D721Med (cell line): Measurements from ENCODE around the gene ERVFRD-1.
A peak's percentile ranks its signal among the peaks of the same experiment; 100 is the strongest.
"Not testable (repeated sequence)": the region's sequence is repeated elsewhere in the genome, so short reads cannot be mapped to it uniquely, and the experiment has no call there.

Experiments used
- DNase-seq: peaks from one replicate; pipeline ENCODE4 v3.0.0; 2011; ENCODE audit warnings: low spot score; ENCODE audit not compliant: insufficient read length
- FAIRE-seq: peaks from 2 replicates; lab custom pipeline; 2011; peaks lifted over from hg19 to GRCh38; lab: Jason Lieb, UNC
- TF ChIP-seq, protein P1 (sequence below): IDR thresholded peaks from 2 replicates; pipeline ENCODE4 v1.5.1; 2012; ENCODE audit warnings: mild to moderate bottlenecking, control low read depth; ENCODE audit not compliant: insufficient read depth; ENCODE audit errors: missing control alignments

Gene ERVFRD-1

DNA sequence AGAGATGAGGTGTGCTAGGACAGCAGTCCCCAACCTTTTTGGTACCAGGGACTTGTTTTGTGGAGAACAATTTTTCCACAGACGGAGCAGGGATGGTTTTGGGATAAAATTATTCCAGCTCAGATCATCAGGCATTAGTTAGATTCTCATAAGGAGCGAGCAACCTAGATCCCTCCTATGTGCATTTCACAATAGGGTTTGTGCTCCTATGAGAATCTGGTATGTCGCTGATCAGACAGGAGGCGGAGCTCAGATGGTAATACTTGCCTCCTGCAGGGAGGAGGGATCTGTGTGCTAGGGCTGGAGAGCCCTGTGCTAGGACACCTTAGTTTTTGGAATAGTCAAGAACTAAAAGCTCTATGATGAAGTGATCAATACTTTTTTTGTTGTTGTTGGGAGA, 15.4 kb downstream of the ERVFRD-1 start:
- TF ChIP-seq, protein P1, sequence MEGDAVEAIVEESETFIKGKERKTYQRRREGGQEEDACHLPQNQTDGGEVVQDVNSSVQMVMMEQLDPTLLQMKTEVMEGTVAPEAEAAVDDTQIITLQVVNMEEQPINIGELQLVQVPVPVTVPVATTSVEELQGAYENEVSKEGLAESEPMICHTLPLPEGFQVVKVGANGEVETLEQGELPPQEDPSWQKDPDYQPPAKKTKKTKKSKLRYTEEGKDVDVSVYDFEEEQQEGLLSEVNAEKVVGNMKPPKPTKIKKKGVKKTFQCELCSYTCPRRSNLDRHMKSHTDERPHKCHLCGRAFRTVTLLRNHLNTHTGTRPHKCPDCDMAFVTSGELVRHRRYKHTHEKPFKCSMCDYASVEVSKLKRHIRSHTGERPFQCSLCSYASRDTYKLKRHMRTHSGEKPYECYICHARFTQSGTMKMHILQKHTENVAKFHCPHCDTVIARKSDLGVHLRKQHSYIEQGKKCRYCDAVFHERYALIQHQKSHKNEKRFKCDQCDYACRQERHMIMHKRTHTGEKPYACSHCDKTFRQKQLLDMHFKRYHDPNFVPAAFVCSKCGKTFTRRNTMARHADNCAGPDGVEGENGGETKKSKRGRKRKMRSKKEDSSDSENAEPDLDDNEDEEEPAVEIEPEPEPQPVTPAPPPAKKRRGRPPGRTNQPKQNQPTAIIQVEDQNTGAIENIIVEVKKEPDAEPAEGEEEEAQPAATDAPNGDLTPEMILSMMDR, result no peak
- FAIRE-seq, result peak; percentile 16
- no peak for DNase-seq

DNA sequence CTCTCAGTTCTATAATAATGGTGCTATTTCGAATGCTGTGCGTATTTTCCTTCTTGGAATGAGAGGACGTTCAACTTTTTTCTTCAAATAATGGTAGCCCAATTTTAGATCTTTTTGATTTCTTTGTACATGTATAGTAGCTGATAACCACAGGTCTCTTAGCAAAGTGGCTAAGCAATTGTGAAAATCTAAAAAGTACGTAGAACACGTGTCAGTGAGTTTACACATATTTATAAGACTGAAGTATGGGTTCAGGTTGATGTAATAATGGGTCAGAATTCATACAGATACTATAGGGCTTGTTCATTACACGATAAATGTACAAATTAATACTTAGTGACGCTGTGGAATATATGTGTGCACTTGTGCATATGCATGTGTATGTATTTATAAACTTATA, 16.6 kb downstream of the ERVFRD-1 start:
- no peak for DNase-seq
- no peak for FAIRE-seq
- TF ChIP-seq, protein P1, result no peak

DNA sequence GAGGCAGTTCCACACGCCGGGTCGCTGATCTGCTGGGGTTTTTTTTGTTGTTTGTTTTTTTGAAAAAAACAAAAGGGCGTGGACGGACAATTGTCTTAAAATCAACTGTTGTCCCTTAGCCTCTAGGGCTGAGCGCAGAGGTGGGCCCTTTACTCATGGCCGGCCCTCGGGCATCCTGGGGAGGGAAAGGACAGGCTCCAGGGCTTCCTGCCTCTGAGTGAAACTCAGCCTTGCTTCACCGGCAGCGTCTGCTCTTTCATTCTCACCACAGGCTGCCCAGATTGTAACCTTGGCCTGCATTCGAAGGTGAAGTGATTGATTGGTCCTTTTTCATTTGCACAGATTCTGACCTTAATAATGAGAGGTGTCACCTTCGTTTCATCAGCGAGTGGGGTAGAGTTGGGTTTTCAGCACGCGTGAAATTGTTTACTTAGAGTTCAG, 17.1 kb downstream of the ERVFRD-1 start:
- TF ChIP-seq, protein P1, result no peak
- FAIRE-seq (no peak), DNase-seq (no peak)

DNA sequence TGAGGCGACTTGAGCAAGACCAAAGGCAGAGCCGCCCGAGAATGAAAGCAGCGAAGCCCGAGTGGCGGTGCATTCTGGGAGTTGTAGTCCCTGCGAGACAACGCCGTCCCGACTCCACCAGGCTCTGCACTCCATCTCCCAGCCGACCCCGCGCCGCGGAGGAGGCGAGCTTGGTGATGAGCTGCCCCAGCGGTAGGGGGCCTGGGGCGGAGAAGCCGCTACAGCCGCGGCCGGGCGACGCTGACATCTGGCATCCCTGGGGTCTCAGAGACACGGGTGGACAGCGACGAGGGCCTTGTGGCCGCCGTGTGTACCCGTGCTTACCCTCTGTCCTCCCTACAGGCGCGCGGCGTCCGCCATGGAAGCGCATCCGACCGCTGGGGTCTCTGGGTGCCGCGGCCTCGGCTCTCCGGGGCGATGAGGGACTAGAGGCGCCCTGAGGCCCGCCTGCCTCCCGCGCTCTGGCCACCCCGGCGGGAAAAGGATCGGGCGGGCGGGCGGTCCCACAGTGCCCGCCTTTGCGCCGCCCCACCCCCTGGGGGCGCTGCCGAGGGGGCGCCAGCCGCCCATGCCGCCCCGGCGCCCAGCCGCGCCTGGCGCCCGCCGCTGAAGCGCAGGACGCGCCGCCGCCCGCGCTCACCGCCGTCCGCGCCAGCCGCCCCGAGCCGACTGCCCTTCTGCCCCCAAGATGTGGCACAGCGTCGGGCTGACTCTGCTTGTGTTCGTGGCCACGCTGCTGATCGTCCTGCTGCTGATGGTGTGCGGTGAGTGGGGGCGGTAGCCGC, 17.7 kb downstream of the ERVFRD-1 start, which contains the start of gene SMIM13:
TSS of gene SMIM13 (plus strand) at position 209 of the 785 bp plus-strand sequence. CDS start at position 689, 480 bp downstream.
- TF ChIP-seq, protein P1, result peak; percentile 30
- DNase-seq (peak; percentile 76), FAIRE-seq (no peak)

DNA sequence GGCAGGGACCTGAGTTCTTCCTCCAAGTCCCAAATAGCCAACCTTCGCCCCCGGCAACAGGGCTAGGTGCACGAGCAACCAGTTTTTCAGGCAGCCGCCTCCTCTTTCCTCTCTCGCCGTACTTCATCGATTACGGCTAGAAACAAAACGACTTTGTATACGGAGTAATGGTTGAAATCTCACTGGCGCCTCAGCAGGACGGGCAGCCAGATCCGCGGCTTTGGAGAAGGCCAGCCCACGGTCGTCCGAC, 18.2 kb downstream of the ERVFRD-1 start:
- TF ChIP-seq, protein P1, result no peak
- FAIRE-seq, result no peak
- no peak for DNase-seq

DNA sequence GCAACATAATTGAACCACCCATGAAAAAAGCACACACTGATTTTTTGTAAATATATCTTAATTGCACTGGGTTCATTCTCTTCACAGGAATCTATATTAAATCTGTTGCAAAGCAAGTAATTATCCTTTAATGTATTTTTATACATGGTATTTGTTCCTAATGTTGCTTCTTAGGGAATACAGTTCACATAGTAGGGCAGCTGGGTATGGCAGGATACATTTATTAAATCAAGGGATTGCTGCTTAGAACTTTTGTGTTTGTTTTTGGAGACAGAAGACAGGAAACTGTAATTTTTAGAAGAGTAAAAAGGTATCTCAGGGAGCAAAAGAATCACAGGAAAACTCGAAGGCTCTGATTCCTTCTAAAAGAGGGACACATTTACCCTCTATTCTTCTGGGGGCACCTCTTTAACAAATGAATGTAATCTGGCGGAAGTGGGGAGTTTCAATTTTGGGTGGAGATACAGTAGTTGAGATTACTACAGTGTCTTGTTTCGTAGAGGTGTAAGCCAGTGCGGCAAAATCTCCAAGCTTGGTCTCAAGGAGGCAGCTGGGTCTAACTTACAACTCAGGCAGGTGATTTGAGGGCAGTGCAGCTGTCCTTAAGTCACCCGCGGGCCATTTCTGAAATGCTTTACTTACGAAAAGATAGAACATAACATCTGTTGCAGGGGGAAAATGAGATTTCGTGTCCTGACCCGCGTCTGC, 18.7 kb downstream of the ERVFRD-1 start:
- FAIRE-seq, result no peak
- DNase-seq, result no peak
- TF ChIP-seq, protein P1, result no peak

DNA sequence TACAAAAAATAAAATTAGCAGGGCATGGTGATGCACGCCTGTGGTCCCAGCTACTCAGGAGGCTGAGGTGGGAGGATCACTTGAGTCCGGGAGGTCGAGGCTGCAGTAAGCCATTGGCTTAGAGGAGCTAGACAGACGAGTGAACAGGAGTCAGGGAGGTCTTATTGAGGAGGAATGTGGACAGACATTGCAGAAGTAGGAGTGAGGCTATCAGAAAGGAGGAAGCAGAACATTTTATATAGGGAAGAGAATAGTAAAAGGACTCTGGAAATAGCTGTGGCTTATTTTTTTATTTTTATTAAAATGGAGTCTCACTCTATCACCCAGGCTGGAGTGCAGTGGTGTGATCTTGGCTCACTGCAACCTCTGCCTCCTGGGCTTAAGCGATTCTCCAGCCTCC, 20.4 kb downstream of the ERVFRD-1 start:
- not testable (repeated sequence) for DNase-seq, FAIRE-seq
